Muscle of back (tissue), 11 donors: ENCODE measurements around the gene TNFRSF21. TPM values are rescaled to one million over a fixed set of nuclear protein-coding genes. Genes with fewer than 3 reads are reported as not detected.

Experiments
- DNase-seq, 3 donors: peaks; one replicate each; pipeline versions ENCODE4 v3.0.0 to v3.0.0-alpha.2; 2013
- polyA plus RNA-seq, 10 donors: library from polyadenylated mRNA; unstranded; fragments of 120-200 nt; gene quantifications; one replicate each; pipeline ENCODE4 v1.2.1, GENCODE V29; 2013; ENCODE audit not compliant: insufficient read length in 10 of 10

TNFRSF21 gene
- polyA plus RNA-seq, 10 donors: 15.0 to 21.6 (median 17.5) TPM

DNA sequence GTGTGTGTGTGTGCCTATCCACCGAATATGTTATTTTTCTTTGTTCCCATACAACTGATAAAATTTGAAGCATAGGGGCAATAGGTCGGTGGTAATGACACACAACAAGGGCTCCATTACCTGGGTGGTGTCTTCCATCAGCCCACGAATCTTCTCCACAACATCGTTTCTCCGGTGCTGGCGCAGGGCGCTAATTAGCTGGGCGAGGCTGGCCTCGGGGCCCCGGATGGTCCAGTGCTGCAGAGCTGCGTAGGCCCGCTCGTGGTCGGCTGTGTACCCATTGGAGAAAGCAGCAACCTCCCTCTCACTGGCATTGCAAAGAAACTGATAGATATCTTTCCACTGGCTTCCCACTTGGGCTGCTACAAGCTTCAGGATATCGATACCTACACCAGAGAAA, 56.6 kb downstream of the TNFRSF21 start:
- no peak for DNase-seq

DNA sequence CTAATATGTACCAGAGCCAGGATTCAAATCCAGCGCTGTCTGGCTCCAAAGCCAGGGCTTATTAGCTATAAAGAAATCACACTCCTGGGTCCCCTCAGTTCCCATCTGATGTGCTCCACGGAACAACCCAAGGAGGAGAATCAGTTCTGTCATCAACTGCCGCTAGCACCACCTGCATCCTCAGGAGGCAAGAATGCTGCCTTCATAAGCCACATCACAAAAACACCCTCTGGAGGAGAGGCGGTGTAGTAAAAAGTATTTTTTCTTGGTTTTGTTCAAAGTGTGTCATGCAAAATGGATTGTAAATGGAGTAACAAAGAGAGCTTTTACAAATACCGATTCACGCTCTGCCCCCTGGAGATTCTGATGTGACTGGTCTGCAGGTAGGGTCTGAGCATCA, 57.1 kb downstream of the TNFRSF21 start:
- no peak for DNase-seq

- no peak for DNase-seq
Observed at GRCh38 chr6:47251396-47251795, 58.3 kb downstream of the TNFRSF21 start.

DNA sequence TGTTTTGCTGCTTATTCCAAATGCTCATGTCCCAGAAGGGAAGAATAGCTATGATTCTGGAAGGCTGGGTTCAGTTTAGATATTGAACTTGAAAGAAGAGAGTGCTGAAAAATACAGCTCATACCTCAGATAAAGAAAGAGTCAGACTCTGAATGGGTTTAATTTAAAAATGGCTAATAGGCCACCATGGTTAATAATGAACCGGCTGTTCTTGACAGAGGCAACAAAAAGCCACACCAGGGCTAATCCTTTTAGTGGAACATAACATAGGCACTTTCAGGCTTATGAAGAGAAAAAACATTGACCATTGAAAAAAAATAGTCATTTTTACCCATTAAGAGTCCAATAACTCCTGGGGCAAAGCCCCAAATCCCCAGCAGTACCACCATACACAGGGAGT, 59.4 kb downstream of the TNFRSF21 start:
- DNase-seq: no peak

DNA sequence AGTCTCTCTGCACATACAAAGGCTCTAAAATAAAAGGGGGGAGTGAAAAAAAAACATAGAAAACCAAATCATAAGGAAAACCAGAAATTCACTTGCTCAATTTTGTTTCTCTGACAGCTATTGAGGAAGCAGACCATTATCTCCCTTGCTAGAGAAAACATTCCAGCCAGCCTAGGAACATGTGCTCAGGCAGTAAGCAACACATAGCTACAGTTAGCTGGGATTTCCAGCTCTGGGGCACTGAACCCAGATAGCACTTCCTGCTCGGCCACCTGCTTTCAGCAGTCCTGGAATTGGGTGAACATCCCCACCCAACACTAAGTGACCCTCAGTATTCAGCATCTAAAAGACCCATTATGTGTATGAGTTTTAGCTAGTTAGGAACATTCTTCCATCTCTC, 61.3 kb downstream of the TNFRSF21 start:
- peak in 1 of 3 donors; percentile 31 for DNase-seq

DNA sequence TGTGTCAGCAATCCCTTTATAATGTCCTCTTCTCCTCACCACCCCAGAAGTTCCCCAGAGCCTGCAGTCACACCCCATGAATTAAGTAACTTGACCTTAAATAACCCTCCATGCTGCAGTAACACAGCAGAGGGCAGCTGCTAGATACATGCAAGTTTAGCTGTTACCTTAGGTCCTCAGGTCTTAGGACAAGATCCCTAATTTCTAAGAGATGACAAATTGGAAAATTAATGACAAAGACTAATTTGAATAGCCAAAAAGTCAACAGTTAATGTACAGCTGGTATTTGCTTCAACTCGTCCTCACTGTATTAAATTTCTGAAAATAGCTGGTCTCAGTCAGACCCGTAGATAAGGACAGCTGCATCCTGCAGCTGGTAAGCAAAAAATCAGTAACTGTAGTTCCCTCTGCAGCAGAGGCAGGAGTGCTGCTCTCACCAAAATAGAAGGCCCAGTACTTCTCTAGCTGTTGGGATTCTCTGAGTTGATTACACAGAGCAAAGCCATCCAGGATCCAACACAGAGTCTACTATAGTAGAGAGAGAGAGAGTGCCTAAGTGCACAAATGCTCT, 62.4 kb downstream of the TNFRSF21 start:
- peak; percentile 41 to 83 (median 49) for DNase-seq

DNA sequence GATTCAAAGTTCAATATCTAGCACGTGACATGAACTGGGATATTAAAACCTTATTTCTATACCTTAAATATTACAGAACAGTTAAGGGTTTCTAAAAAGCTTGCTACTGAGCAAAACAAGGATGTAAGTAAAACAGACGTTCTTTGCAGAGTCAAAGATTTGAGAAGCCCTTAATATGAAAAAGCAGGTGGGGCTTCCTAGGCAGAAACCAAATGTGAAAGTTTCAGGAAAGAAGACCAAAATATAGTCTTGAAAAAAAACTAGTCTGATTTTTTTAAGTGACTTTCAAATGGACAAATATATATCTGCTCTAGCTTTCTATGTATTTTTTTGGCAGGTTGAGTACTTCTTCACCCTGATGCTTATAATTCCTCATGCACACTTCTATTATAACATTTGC, 63.2 kb downstream of the TNFRSF21 start:
- no peak for DNase-seq

DNA sequence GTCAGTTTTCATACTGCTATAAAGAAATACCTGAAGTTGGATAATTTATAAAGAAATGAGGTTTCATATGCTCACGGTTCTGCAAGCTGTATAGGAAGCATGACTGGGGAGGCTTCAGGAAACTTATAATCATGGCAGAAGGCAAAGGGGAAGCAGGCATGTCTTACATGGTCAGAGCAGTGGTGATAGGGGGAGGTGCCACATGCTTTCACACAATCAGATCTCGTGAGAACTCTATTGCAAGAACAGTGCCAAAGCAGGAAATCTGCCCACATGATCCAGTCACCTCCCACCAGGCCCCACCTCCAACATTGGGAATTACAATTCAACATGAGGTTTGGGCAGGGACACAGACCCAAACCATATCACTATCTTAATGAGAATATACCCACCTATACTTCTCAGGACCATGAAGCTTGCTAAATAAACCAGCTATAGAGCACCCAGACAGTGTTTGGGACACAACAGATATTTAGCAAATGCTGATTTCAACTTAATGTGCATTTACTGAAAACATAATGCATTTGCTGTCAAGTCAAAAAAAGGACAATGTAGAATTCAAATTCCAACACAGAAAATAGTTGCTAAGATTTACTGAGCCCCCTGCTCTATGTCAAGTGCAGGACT, 63.8 kb downstream of the TNFRSF21 start:
- no peak for DNase-seq

- DNase-seq: peak; percentile 67 to 84 (median 77)
Observed at GRCh38 chr6:47242483-47243386, 67.0 kb downstream of the TNFRSF21 start.

DNA sequence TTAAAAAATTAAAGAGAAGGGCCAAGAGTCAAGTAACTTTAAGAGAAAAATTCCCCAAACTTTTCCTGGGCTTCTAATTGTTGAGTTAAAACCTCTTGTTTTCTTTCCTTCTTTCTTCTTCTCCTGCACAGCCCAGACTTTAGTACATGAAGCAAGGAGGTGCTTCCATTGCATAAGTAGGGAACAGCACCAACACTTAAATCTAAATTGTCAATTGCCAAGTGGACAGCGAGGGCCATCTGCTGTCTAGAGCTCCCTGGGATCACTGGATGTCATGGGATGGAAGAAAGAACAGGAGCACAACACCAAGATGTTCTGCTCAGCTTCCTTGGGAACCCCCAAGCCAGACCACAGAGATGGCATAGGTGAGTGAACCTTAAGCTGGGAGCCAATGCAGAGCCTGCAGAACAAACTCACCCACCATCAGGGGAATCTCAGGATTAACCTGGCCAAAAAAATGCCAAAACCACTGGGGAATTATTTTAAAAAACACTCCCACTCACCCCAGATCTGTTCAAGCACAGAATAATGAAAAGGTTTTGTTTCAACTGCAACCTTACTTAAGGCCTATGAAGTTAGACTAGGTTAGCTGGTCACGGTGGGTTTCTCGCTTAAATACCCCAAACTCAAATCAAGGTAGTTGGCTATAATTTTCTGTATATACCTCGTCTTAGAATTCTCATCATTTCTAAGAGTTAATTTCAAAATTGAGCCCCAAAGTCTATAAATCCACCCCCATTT, 67.8 kb downstream of the TNFRSF21 start:
- peak in 2 of 3 donors; percentile 27 to 28 for DNase-seq

GRCh38 chr6:47240277-47240890, 69.3 kb downstream of the TNFRSF21 start:
- no peak for DNase-seq

DNA sequence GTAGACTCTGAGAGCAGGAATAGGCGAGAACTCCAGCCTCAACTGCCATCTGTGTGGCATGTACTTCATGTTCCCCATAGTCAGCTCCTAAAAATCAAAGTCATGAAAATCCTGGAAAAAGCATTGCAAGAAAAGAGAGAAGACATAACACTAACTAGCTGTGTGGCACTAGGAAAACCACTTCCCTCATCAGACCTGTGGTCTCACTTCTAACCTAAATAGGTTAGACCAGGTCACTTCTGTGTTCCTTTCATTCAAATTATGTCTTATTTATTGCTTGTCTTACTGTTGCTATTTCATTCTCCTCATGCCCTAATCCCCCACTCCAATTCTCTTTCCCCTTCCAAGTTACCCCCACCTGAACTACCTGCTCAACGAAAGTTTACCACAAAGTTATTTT, 70.2 kb downstream of the TNFRSF21 start:
- DNase-seq: no peak

DNA sequence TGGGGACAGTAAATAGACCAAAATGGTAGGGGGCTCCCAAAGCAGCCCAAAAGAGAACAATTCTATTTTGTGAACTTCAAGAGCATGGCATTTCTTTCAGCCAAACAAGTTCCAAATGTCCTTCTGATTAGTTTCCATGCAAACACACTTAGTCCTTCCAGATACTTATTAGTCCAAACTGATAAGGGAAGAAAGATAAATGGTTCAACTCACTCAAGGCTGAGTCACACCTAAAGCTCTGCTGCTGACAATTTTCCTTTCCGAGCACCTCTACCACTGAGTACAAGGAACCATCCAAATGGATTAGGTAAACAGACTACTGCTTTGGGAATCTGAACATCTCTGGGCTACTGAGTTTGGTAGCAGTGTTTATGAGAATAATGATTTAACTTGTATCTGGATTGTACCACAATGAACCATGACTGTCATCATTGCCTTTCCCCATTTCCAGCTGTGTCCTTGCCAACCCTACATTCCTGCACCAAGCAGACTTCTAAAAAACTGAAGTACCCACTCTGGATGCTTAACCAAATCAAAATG, 71.2 kb downstream of the TNFRSF21 start:
- no peak for DNase-seq

- DNase-seq: no peak
Observed at GRCh38 chr6:47237196-47237595, 72.5 kb downstream of the TNFRSF21 start.

GRCh38 chr6:47235964-47236760, 73.5 kb downstream of the TNFRSF21 start:
- DNase-seq: no peak

DNA sequence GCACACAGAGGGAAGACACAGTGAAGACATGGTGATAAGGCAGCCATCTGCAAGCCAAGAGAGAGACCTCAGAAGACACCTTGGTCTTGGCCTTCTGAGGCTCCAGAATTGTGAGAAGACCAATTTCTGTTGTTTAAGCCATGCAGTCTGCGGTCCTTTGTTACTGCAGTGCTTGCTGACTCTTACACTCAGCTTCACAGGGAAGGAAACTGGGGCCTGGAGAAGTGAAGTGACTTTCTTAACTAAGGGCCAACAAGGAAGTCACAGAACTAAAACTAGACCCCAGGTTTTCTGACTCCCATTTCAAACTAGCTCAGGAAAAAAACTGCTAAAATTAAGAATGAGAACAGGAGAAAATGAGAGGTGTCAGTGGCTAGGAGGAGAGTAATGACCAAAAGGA, 74.3 kb downstream of the TNFRSF21 start:
- no peak for DNase-seq

GRCh38 chr6:47234266-47234933, 75.3 kb downstream of the TNFRSF21 start:
- DNase-seq: no peak

- DNase-seq: no peak
Observed at GRCh38 chr6:47231151-47231550, 78.6 kb downstream of the TNFRSF21 start.

- DNase-seq: no peak
Observed at GRCh38 chr6:47230579-47230978, 79.1 kb downstream of the TNFRSF21 start.

- no peak for DNase-seq
Observed at GRCh38 chr6:47229255-47229654, 80.5 kb downstream of the TNFRSF21 start.
